Fibroblast of skin of right biceps (primary cell): ENCODE data around the gene DCLRE1C.
"Not testable (repeated sequence)": the region's sequence is repeated elsewhere in the genome, so short reads cannot be mapped to it uniquely, and the experiment has no call there.

Experiments used
- DNase-seq: peaks from one replicate; pipeline ENCODE4 v3.0.0-alpha.2; 2013

The DCLRE1C gene

GRCh38 chr10:14954001-14954770, at the start of gene DCLRE1C:
Gene DCLRE1C, minus strand, starts transcription at chr10:14954096. Its CDS starts 86 bp downstream, at chr10:14954010.
- DNase-seq: peak; percentile 88

GRCh38 chr10:14995964-14996565, 42.2 kb upstream of the DCLRE1C start:
- DNase-seq: no peak

- not testable (repeated sequence) for DNase-seq
These were observed 39.9 kb upstream of the DCLRE1C start for GRCh38 chr10:14993500-14994455.

GRCh38 chr10:14992336-14992735, 38.4 kb upstream of the DCLRE1C start:
- not testable (repeated sequence) for DNase-seq

- peak; percentile 31 for DNase-seq
These were observed 37.3 kb upstream of the DCLRE1C start for GRCh38 chr10:14991035-14991749.

- not testable (repeated sequence) for DNase-seq
These were observed 35.7 kb upstream of the DCLRE1C start for GRCh38 chr10:14989552-14989951.

GRCh38 chr10:14982744-14983143, 28.8 kb upstream of the DCLRE1C start:
- DNase-seq: no peak

GRCh38 chr10:14975672-14976273, 21.9 kb upstream of the DCLRE1C start:
- no peak for DNase-seq

GRCh38 chr10:14974153-14974998, 20.5 kb upstream of the DCLRE1C start:
- DNase-seq: not testable (repeated sequence)

GRCh38 chr10:14971867-14972448, 18.1 kb upstream of the DCLRE1C start:
- DNase-seq: peak; percentile 18

- DNase-seq: no peak
These were observed 14.0 kb upstream of the DCLRE1C start for GRCh38 chr10:14967897-14968296.

GRCh38 chr10:14959221-14960057, 5.5 kb upstream of the DCLRE1C start, which contains the start of gene MEIG1:
Gene MEIG1, plus strand, starts transcription at chr10:14959388. Its CDS starts 7,081 bp downstream, at chr10:14966469.
- DNase-seq: peak; percentile 95

- no peak for DNase-seq
These were observed 5.0 kb upstream of the DCLRE1C start for GRCh38 chr10:14958872-14959220.

- DNase-seq: no peak
These were observed 1.0 kb upstream of the DCLRE1C start for GRCh38 chr10:14954934-14955333.

- peak; percentile 41 for DNase-seq
These were observed 384 bp downstream of the DCLRE1C start for GRCh38 chr10:14953424-14954000.

- no peak for DNase-seq
These were observed 959 bp downstream of the DCLRE1C start for GRCh38 chr10:14952851-14953423.

- no peak for DNase-seq
These were observed 4.6 kb downstream of the DCLRE1C start for GRCh38 chr10:14949291-14949690.

GRCh38 chr10:14947268-14947667, 6.6 kb downstream of the DCLRE1C start:
- no peak for DNase-seq

- no peak for DNase-seq
These were observed 8.8 kb downstream of the DCLRE1C start for GRCh38 chr10:14945108-14945507.
